Caco-2 (cell line): ENCODE results near the gene NEDD8. TPM values are rescaled to one million over a fixed set of nuclear protein-coding genes. Genes with fewer than 3 reads are reported as not detected.

ENCODE experiments used
- BruUV-seq: library from RNA; stranded (reverse); fragments of 400-500 nt; replicated peaks from 2 replicates; lab custom pipeline; 2021; lab: Mats Ljungman, UMichigan
- CTCF ChIA-PET: fragments of 300-600 bp; sonication (Branson Sonifier 250); formaldehyde crosslinking; loops from one replicate; lab custom pipeline; 2022; ENCODE audit warnings: antibody characterized with exemption; lab: Charles Lee
- POLR2A ChIA-PET: fragments of 300-600 bp; sonication (Branson Sonifier 250); formaldehyde crosslinking; loops from one replicate; lab custom pipeline; 2022; ENCODE audit warnings: antibody characterized with exemption; lab: Charles Lee
- DNase-seq, 2 experiments: peaks; one replicate each; pipeline versions ENCODE4 v3.0.0 to v3.0.0-alpha.2; 2020 to 2022
- H3K27me3 ChIP-seq: replicated peaks from 2 replicates; pipeline ENCODE4 v1.6.0; 2011; ENCODE audit warnings: low read length; ENCODE audit not compliant: control insufficient read depth, insufficient read depth
- H3K36me3 ChIP-seq: 2 replicates; pipeline ENCODE4 v1.5.1; 2011; ENCODE audit warnings: low read length; ENCODE audit not compliant: control insufficient read depth, insufficient read depth
- H3K4me1 ChIP-seq: fragments of 250-450 bp; sonication (Bioruptor Pico); 2 replicates; pipeline ENCODE4 v1.5.1; 2020; ENCODE audit warnings: mild to moderate bottlenecking
- H3K4me3 ChIP-seq: 2 replicates; pipeline ENCODE4 v1.5.1; 2011; ENCODE audit warnings: low read depth, mild to moderate bottlenecking, control low read depth, low read length
- H3K9me3 ChIP-seq: fragments of 250-450 bp; sonication (Bioruptor Pico); 2 replicates; pipeline ENCODE4 v1.5.1; 2020; ENCODE audit warnings: mild to moderate bottlenecking, moderate library complexity
- H3K27ac Mint-ChIP-seq: one replicate; pipeline ENCODE4 v1.8.0; 2022; ENCODE audit warnings: mixed read lengths; ENCODE audit not compliant: unreplicated experiment
- H3K27me3 Mint-ChIP-seq: one replicate; pipeline ENCODE4 v1.8.0; 2022; ENCODE audit warnings: mixed read lengths; ENCODE audit not compliant: insufficient read depth, unreplicated experiment
- H3K36me3 Mint-ChIP-seq: one replicate; pipeline ENCODE4 v1.8.0; 2022; ENCODE audit warnings: mild to moderate bottlenecking, mixed read lengths; ENCODE audit not compliant: insufficient read depth, unreplicated experiment
- H3K4me1 Mint-ChIP-seq: one replicate; pipeline ENCODE4 v1.8.0; 2022; ENCODE audit warnings: low read depth, mixed read lengths; ENCODE audit not compliant: unreplicated experiment
- H3K4me3 Mint-ChIP-seq: one replicate; pipeline ENCODE4 v1.8.0; 2022; ENCODE audit warnings: mild to moderate bottlenecking, moderate library complexity, mixed read lengths; ENCODE audit not compliant: unreplicated experiment
- H3K9me3 Mint-ChIP-seq: one replicate; pipeline ENCODE4 v1.8.0; 2022; ENCODE audit warnings: mixed read lengths; ENCODE audit not compliant: unreplicated experiment
- intact Hi-C: fragments of 100-400 bp; cut with micrococcal nuclease; formaldehyde crosslinking; loops from one replicate; pipeline ENCODE4 v1.10.0; 2022; ENCODE audit not compliant: unreplicated experiment
- total RNA-seq: library from RNA; stranded (reverse); gene quantifications from 2 replicates; pipeline ENCODE4 v1.2.3, GENCODE V29; 2022
- TF ChIP-seq, protein P1 (sequence below), 2 experiments: fragments of 200-600 bp in 1 of 2; IDR thresholded peaks; 1 replicate in 1 of 2; 2 replicates in 1 of 2; pipeline versions ENCODE4 v1.5.1 to v1.8.0; 2011 to 2022; ENCODE audit warnings: antibody characterized with exemption in 1 of 2, control low read depth in 1 of 2, inconsistent platforms in 1 of 2, low read depth in 1 of 2, low read length in 1 of 2, mild to moderate bottlenecking in 1 of 2, moderate library complexity in 1 of 2; ENCODE audit not compliant: insufficient read depth in 1 of 2, severe bottlenecking in 1 of 2, unreplicated experiment in 1 of 2

NEDD8 gene
- total RNA-seq, 1 experiment from 2014 or later = 210 TPM

DNA sequence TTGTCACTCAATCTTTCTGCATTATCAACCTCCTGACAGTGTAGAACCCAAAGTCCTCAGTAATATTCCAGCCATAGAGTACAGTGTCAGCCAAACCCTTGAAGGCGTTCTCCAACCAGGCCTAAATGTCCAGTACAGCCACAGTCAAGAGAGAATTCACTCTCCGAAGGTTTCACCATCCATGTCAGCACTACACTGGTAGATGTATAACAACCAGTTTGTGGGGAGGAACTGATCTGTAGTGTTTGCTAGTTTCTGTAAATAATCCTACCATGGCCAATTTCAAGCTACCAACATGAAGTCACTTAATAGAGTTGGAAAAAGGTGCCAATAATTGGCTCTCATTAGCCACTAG lies 15.8 kb downstream of the NEDD8 start:
- H3K27me3 ChIP-seq = no peaks in the 10 kb centered on the region
- H3K9me3 Mint-ChIP-seq = no peaks in the 10 kb centered on the region
- TF ChIP-seq, protein P1, sequence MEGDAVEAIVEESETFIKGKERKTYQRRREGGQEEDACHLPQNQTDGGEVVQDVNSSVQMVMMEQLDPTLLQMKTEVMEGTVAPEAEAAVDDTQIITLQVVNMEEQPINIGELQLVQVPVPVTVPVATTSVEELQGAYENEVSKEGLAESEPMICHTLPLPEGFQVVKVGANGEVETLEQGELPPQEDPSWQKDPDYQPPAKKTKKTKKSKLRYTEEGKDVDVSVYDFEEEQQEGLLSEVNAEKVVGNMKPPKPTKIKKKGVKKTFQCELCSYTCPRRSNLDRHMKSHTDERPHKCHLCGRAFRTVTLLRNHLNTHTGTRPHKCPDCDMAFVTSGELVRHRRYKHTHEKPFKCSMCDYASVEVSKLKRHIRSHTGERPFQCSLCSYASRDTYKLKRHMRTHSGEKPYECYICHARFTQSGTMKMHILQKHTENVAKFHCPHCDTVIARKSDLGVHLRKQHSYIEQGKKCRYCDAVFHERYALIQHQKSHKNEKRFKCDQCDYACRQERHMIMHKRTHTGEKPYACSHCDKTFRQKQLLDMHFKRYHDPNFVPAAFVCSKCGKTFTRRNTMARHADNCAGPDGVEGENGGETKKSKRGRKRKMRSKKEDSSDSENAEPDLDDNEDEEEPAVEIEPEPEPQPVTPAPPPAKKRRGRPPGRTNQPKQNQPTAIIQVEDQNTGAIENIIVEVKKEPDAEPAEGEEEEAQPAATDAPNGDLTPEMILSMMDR (IDR thresholded peaks at IDR 0.05; ENCODE audit: insufficient read depth in 1 of 2, low read depth in 1 of 2, low read length in 1 of 2, severe bottlenecking in 1 of 2, unreplicated experiment in 1 of 2) = no peak
- POLR2A ChIA-PET = interaction anchor here (0.8 to 1.0 kb wide), 2 partner anchors 21 to 26 kb away, joined by 7 to 16 read pairs; partner anchors contain the start of genes TINF2 and TM9SF1
- no TSS peak for BruUV-seq
- H3K4me1 ChIP-seq = peaks cover 12% of the 10 kb centered on the region
- CTCF ChIA-PET = interaction anchor here (0.8 to 1.4 kb wide), 6 partner anchors 21 to 116 kb away, joined by 3 to 9 read pairs (median 4); partner anchors contain the start of genes IRF9, TINF2 and TM9SF1
- H3K36me3 ChIP-seq = no peaks in the 10 kb centered on the region; the same call in none of the 2 replicates
- no peaks in the 10 kb centered on the region for H3K27me3 Mint-ChIP-seq
- peak overlapping the region; percentile 88 for H3K27ac Mint-ChIP-seq
- H3K4me3 ChIP-seq = peak overlapping the region; percentile 70; the same call in 1 of the 2 replicates
- H3K4me3 Mint-ChIP-seq = peak overlapping the region; percentile 87
- DNase-seq = no peak
- peaks cover 13% of the 10 kb centered on the region for H3K4me1 Mint-ChIP-seq
- no peaks in the 10 kb centered on the region for H3K9me3 ChIP-seq
- H3K36me3 Mint-ChIP-seq = peaks cover 54% of the 10 kb centered on the region
- intact Hi-C loops = loop anchor here (1.0 kb wide), 3 partner anchors 16 to 81 kb away; partner anchors contain the start of genes GMPR2, NEDD8 and TINF2

DNA sequence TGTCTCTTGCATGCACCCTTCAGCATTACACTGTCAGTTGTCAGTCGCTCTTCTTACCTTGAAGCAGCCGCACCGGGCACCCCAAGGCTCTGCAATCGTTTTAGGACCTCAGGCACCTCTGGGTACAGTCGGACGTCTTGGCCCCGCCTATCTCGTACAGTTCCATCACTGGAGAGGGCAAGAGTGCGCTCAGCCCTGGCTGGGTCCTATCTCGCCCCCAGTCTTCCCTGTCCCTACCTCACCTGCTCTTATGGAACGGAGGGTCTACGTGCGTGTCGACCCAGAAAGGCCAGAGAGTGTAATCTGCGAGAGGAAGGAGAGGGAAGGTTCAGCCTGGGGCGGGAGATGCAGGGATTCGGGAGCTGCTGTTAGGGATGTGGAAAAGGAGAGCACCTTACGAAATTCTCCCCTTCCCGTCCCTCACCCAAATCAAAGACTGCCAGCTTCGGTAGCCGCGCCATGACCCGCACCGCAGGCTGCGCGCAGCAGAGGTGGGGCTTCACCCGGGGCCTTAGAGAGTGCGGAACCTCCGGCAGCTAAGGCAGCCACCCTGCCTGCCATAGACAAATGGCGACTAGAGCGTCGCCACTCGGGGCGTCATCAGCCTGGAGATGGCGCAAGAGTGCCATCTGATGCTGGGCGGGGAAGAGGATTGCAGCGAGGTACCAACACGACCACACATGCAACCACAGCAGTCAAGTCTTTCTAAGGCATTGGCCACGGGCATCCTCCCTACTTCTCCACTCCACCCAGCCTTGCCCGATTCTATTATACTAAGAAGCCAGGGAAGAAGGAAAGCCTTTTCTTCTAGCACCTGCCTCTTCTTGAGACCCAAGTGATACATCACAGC lies 16.4 kb downstream of the NEDD8 start, which contains the start of gene MDP1:
MDP1 (minus strand) TSS at position 572 of the 850 bp plus-strand sequence; CDS start at position 461, 111 bp downstream.
- H3K4me3 Mint-ChIP-seq = peak within 1 kb of the TSS; percentile 87
- H3K27ac Mint-ChIP-seq = peak within 1 kb of the TSS; percentile 88
- peaks cover 13% of the 10 kb centered on the region for H3K4me1 Mint-ChIP-seq
- ChIA-PET POLR2A (interaction anchor here (0.8 to 1.0 kb wide), 2 partner anchors 20 to 27 kb away, joined by 7 to 16 read pairs; partner anchors contain the start of genes TINF2 and TM9SF1), CTCF (interaction anchor here (0.8 to 1.4 kb wide), 6 partner anchors 20 to 116 kb away, joined by 3 to 9 read pairs (median 4); partner anchors contain the start of genes IRF9, TINF2 and TM9SF1)
- DNase-seq = peak; percentile 82 to 85
- TF ChIP-seq, protein P1 (IDR thresholded peaks at IDR 0.05; ENCODE audit: insufficient read depth in 1 of 2, low read depth in 1 of 2, low read length in 1 of 2, severe bottlenecking in 1 of 2, unreplicated experiment in 1 of 2) = peak; percentile 13 to 75
- BruUV-seq = TSS peak; percentile 6
- H3K36me3 Mint-ChIP-seq = peaks cover 56% of the 10 kb centered on the region
- intact Hi-C loops = loop anchor here (1.0 kb wide), 3 partner anchors 17 to 82 kb away; partner anchors contain the start of genes GMPR2, NEDD8 and TINF2
- no peaks in the 10 kb centered on the region; the same call in none of the 2 replicates for H3K36me3 ChIP-seq
- H3K9me3 Mint-ChIP-seq = no peaks in the 10 kb centered on the region
- peak within 1 kb of the TSS; percentile 70 for H3K4me3 ChIP-seq
- no peaks in the 10 kb centered on the region for H3K27me3 Mint-ChIP-seq
- no peaks in the 10 kb centered on the region for H3K27me3 ChIP-seq
- H3K4me1 ChIP-seq = peaks cover 12% of the 10 kb centered on the region
- H3K9me3 ChIP-seq = no peaks in the 10 kb centered on the region
